ENCODE results near the gene CCR5. TPM values are rescaled to one million over a fixed set of nuclear protein-coding genes. Genes with fewer than 3 reads are reported as not detected.
A peak's percentile ranks its signal among the peaks of the same experiment; 100 is the strongest.

The CCR5 gene
- total RNA-seq, 1 experiment from 2014 or later = not detected

DNA sequence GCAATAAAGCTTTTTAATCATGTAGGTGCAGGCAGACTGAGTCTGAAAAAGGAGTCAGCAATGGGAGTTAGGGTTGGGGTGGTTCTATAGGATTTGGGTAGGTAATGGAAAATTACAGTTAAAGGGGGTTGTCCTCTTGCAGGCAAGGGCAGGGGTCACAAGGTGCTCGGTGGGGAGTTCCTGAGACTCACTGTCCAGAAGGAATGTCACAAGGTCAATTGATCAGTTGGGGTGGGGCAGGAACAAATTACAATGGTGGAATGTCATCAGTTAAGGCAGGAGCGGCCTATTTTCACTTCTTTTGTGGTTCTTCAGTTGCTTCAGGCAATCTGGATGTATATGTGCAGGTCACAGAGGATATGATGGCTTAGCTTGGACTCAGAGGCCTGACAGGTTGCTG, 22.3 kb downstream of the CCR5 start:
- Mint-ChIP-seq H3K9me3 (ENCODE audit: unreplicated experiment) (no peaks in the 10 kb centered on the region), H3K36me3 (ENCODE audit: insufficient read depth, unreplicated experiment) (peaks cover 6% of the 10 kb centered on the region), H3K4me3 (ENCODE audit: unreplicated experiment) (no peak overlapping the region), H3K27me3 (ENCODE audit: insufficient read depth, unreplicated experiment) (no peaks in the 10 kb centered on the region), H3K4me1 (ENCODE audit: insufficient read depth, unreplicated experiment) (peaks cover 17% of the 10 kb centered on the region), H3K27ac (ENCODE audit: low read depth, unreplicated experiment) (no peak overlapping the region)
- ChIA-PET CTCF (interaction anchor here (0.6 kb wide), 1 partner anchor 55 kb away, joined by 3 read pairs; no protein-coding TSS in a partner anchor), POLR2A (no interaction called here)
- TF ChIP-seq, protein P1, sequence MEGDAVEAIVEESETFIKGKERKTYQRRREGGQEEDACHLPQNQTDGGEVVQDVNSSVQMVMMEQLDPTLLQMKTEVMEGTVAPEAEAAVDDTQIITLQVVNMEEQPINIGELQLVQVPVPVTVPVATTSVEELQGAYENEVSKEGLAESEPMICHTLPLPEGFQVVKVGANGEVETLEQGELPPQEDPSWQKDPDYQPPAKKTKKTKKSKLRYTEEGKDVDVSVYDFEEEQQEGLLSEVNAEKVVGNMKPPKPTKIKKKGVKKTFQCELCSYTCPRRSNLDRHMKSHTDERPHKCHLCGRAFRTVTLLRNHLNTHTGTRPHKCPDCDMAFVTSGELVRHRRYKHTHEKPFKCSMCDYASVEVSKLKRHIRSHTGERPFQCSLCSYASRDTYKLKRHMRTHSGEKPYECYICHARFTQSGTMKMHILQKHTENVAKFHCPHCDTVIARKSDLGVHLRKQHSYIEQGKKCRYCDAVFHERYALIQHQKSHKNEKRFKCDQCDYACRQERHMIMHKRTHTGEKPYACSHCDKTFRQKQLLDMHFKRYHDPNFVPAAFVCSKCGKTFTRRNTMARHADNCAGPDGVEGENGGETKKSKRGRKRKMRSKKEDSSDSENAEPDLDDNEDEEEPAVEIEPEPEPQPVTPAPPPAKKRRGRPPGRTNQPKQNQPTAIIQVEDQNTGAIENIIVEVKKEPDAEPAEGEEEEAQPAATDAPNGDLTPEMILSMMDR (IDR thresholded peaks at IDR 0.05; ENCODE audit: unreplicated experiment) = no peak
- no peak for DNase-seq (ENCODE audit: unreplicated experiment)
- BruUV-seq (replicated peaks) = no TSS peak
- intact Hi-C loops (cut with micrococcal nuclease) = no loop called here

DNA sequence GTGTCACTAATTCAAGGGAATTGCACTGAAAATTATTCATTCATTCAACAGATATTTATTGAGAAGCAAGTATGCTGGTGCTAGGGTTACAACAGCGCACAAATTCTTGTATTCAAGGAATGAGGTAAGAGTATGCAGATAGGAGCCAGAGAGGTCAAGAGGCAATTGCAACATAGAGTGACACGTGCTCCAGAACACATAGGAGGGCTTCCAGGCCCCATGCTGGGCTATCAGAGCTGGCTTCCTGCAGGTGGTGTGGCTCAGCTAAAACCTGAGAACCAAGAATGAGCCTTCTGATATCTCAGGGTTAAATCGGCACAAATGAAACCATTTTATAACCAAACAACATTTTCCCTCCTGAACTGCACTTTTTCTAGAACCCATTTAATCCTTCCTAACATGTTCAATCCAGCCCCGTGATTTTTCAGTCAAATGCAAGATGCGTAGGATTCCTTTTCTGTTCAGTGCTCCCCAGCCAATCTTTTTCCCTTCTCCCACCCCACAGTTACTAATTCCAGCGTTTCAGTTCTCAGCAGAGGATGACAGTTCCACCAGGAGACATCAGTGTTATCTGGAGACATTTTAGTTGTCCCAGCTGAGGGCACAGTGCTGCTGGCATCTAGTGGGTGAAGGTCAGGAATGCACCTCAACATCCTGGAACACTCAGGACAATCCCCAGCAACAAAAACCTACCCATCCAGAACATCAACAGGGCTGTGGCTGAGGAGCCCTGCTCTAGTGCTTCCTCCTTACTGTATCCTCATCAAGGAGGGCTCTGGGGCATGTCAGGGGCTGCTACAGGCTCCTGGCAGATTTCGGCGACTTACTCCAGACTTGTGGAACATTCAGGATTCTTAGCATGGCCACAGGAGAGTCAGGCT, 23.0 kb downstream of the CCR5 start:
- POLR2A ChIA-PET = no interaction called here
- Mint-ChIP-seq H3K27me3 (ENCODE audit: insufficient read depth, unreplicated experiment) (no peaks in the 10 kb centered on the region), H3K36me3 (ENCODE audit: insufficient read depth, unreplicated experiment) (peaks cover 6% of the 10 kb centered on the region), H3K4me1 (ENCODE audit: insufficient read depth, unreplicated experiment) (peaks cover 17% of the 10 kb centered on the region), H3K4me3 (ENCODE audit: unreplicated experiment) (no peak overlapping the region), H3K9me3 (ENCODE audit: unreplicated experiment) (no peaks in the 10 kb centered on the region), H3K27ac (ENCODE audit: low read depth, unreplicated experiment) (no peak overlapping the region)
- TF ChIP-seq, protein P1 (IDR thresholded peaks at IDR 0.05; ENCODE audit: unreplicated experiment) = no peak
- CTCF ChIA-PET = no interaction called here
- BruUV-seq (replicated peaks) = no TSS peak
- intact Hi-C loops (cut with micrococcal nuclease) = no loop called here
- DNase-seq (ENCODE audit: unreplicated experiment) = peak; percentile 47

DNA sequence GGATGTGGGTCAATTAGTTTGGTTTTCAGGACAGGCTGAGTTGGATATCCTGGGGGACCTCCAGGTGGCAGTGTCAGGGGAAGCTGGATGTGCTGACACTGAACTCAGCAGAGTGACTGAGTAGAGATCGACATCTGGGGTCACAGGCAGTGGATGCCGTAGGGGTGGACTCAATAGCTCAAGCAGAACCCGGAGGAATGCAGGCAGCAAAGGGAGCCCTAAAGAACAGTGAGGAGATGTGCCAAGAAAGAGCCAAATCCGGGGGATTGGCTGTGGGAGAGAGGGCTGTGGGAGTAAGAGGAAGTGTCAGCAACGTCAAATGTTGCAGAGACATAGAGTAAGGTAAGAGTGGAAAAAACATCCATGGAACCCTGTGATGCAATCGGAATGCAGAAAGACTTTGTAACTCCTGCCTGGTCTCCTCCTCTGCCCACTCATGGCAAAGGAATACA, 24.5 kb downstream of the CCR5 start:
- no peaks in the 10 kb centered on the region for H3K9me3 Mint-ChIP-seq (ENCODE audit: unreplicated experiment)
- intact Hi-C loops (cut with micrococcal nuclease) = no loop called here
- H3K27ac Mint-ChIP-seq (ENCODE audit: low read depth, unreplicated experiment) = no peak overlapping the region
- no peak for DNase-seq (ENCODE audit: unreplicated experiment)
- H3K4me1 Mint-ChIP-seq (ENCODE audit: insufficient read depth, unreplicated experiment) = peaks cover 17% of the 10 kb centered on the region
- no peak overlapping the region for H3K4me3 Mint-ChIP-seq (ENCODE audit: unreplicated experiment)
- CTCF ChIA-PET = no interaction called here
- TF ChIP-seq, protein P1 (IDR thresholded peaks at IDR 0.05; ENCODE audit: unreplicated experiment) = no peak
- no peaks in the 10 kb centered on the region for H3K27me3 Mint-ChIP-seq (ENCODE audit: insufficient read depth, unreplicated experiment)
- POLR2A ChIA-PET = no interaction called here
- H3K36me3 Mint-ChIP-seq (ENCODE audit: insufficient read depth, unreplicated experiment) = peaks cover 6% of the 10 kb centered on the region
- no TSS peak for BruUV-seq (replicated peaks)

DNA sequence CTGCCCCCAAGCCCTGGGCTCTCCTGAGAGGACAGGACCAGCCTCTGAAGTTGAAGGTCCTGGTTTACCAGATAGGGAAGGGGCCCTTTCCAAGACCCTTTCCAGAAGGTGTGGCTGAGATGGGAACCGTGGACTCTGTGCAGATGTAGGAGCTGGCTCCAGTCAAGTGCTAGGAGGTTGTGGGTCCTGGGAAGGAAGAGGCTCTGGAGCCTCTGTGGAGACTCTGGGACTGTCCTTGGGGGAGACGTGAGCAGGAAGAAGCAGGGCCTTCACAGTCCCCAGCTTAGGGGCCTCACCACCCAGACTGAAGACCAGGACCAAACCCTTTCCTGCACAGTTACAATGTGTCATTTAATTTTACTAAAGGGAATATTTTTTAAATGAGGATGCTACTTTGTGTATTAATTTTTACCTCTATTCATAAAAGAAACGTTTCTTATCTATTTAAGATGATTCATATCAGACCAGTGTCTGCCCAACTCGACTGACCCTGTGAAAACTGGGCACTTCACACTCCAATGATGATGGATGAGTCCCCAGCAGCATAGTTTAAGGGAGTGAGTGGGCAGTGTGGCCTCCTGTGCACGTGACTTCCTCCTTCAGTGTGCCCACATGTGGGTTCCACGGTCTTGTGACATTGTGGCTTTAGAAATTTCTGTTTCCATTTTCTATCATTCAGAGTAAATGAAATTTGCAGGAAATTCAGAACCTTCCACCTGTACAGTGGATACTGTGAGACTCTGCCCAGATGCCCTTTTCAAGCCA, 25.2 kb downstream of the CCR5 start:
- H3K27me3 Mint-ChIP-seq (ENCODE audit: insufficient read depth, unreplicated experiment) = no peaks in the 10 kb centered on the region
- CTCF ChIA-PET = no interaction called here

More for the DNA sequence above, 25.2 kb downstream of the CCR5 start:
- H3K4me1 Mint-ChIP-seq (ENCODE audit: insufficient read depth, unreplicated experiment) = peaks cover 17% of the 10 kb centered on the region
- POLR2A ChIA-PET = no interaction called here
- no TSS peak for BruUV-seq (replicated peaks)
- DNase-seq (ENCODE audit: unreplicated experiment) = no peak
- TF ChIP-seq, protein P1 (IDR thresholded peaks at IDR 0.05; ENCODE audit: unreplicated experiment) = no peak
- H3K36me3 Mint-ChIP-seq (ENCODE audit: insufficient read depth, unreplicated experiment) = peaks cover 6% of the 10 kb centered on the region
- no peaks in the 10 kb centered on the region for H3K9me3 Mint-ChIP-seq (ENCODE audit: unreplicated experiment)
- intact Hi-C loops (cut with micrococcal nuclease) = no loop called here
- no peak overlapping the region for H3K4me3 Mint-ChIP-seq (ENCODE audit: unreplicated experiment)
- H3K27ac Mint-ChIP-seq (ENCODE audit: low read depth, unreplicated experiment) = no peak overlapping the region
